ENCODE measurements around the gene VDAC1.
"Not testable (repeated sequence)": the region's sequence is repeated elsewhere in the genome, so short reads cannot be mapped to it uniquely, and the experiment has no call there.

Gene VDAC1

GRCh38 chr5:133944263-133945185, 60.3 kb downstream of the VDAC1 start:
- peak; percentile 60 for DNase-seq (ENCODE audit: insufficient read length, low spot score)
- no peak for FAIRE-seq

- FAIRE-seq: no peak
- no peak for DNase-seq (ENCODE audit: insufficient read length, low spot score)
Observed at GRCh38 chr5:133943475-133943817, 61.3 kb downstream of the VDAC1 start.

- DNase-seq (ENCODE audit: insufficient read length, low spot score) (no peak), FAIRE-seq (no peak)
Observed at GRCh38 chr5:133942614-133943474, 61.9 kb downstream of the VDAC1 start.

- no peak for FAIRE-seq
Observed at GRCh38 chr5:133941456-133942196, 63.1 kb downstream of the VDAC1 start.

GRCh38 chr5:133939668-133940067, 65.1 kb downstream of the VDAC1 start:
- no peak for DNase-seq (ENCODE audit: insufficient read length, low spot score)
- FAIRE-seq: no peak

More at GRCh38 chr5:133941456-133942196, 63.1 kb downstream of the VDAC1 start:
- no peak for DNase-seq (ENCODE audit: insufficient read length, low spot score)

GRCh38 chr5:133938929-133939328, 65.8 kb downstream of the VDAC1 start:
- DNase-seq (ENCODE audit: insufficient read length, low spot score): no peak

GRCh38 chr5:133938039-133938821, 66.5 kb downstream of the VDAC1 start:
- FAIRE-seq: no peak
- no peak for DNase-seq (ENCODE audit: insufficient read length, low spot score)

More at GRCh38 chr5:133938929-133939328, 65.8 kb downstream of the VDAC1 start:
- no peak for FAIRE-seq

GRCh38 chr5:133937628-133938027, 67.1 kb downstream of the VDAC1 start:
- DNase-seq (ENCODE audit: insufficient read length, low spot score); FAIRE-seq: not testable (repeated sequence)

GRCh38 chr5:133936651-133937015, 68.1 kb downstream of the VDAC1 start:
- FAIRE-seq (no peak), DNase-seq (ENCODE audit: insufficient read length, low spot score) (no peak)

GRCh38 chr5:133935991-133936650, 68.7 kb downstream of the VDAC1 start:
- DNase-seq (ENCODE audit: insufficient read length, low spot score); FAIRE-seq: not testable (repeated sequence)

GRCh38 chr5:133935667-133935940, 69.2 kb downstream of the VDAC1 start:
- no peak for FAIRE-seq

GRCh38 chr5:133934822-133935666, 69.7 kb downstream of the VDAC1 start:
- FAIRE-seq: no peak

More at GRCh38 chr5:133935667-133935940, 69.2 kb downstream of the VDAC1 start:
- no peak for DNase-seq (ENCODE audit: insufficient read length, low spot score)

GRCh38 chr5:133934311-133934710, 70.5 kb downstream of the VDAC1 start:
- FAIRE-seq (no peak), DNase-seq (ENCODE audit: insufficient read length, low spot score) (no peak)

More at GRCh38 chr5:133934822-133935666, 69.7 kb downstream of the VDAC1 start:
- DNase-seq (ENCODE audit: insufficient read length, low spot score): no peak

- FAIRE-seq (no peak), DNase-seq (ENCODE audit: insufficient read length, low spot score) (no peak)
Observed at GRCh38 chr5:133933670-133934295, 71.0 kb downstream of the VDAC1 start.

GRCh38 chr5:133933169-133933509, 71.6 kb downstream of the VDAC1 start:
- DNase-seq (ENCODE audit: insufficient read length, low spot score) (no peak), FAIRE-seq (no peak)

GRCh38 chr5:133932441-133933168, 72.2 kb downstream of the VDAC1 start:
- DNase-seq (ENCODE audit: insufficient read length, low spot score) (no peak), FAIRE-seq (no peak)

GRCh38 chr5:133931546-133931945, 73.2 kb downstream of the VDAC1 start:
- FAIRE-seq (no peak), DNase-seq (ENCODE audit: insufficient read length, low spot score) (no peak)

- no peak for DNase-seq (ENCODE audit: insufficient read length, low spot score)
Observed at GRCh38 chr5:133930813-133931090, 74.0 kb downstream of the VDAC1 start.

More at GRCh38 chr5:133930813-133931090, 74.0 kb downstream of the VDAC1 start:
- FAIRE-seq: no peak

All from HTR-8/SVneo (cell line).